H1 (cell line): ENCODE results near the gene GALNT18.

ENCODE experiments used
- CBX8 ChIP-seq: fragments of 300-800, 300-1000 bp; sonication (generic); IDR thresholded peaks from 2 replicates; pipeline ENCODE4 v1.7.1; 2016; ENCODE audit warnings: low read depth, low read length, borderline replicate concordance
- CTCF ChIP-seq, 3 experiments: IDR thresholded peaks; 1 replicate in 2 of 3; 2 replicates in 1 of 3; pipeline versions ENCODE4 v1.5.1 to v1.6.1; 2011; ENCODE audit warnings: low read length in 3 of 3, mild to moderate bottlenecking in 3 of 3, inconsistent platforms in 2 of 3, low read depth in 1 of 3, moderate library complexity in 1 of 3; ENCODE audit not compliant: insufficient read depth in 1 of 3; ENCODE audit errors: control extremely low read depth in 1 of 3
- RAD21 ChIP-seq, 2 experiments: IDR thresholded peaks in 1 of 2; conservative IDR thresholded peaks in 1 of 2; 2 replicates each; pipeline ENCODE4 v1.6.1; 2011; ENCODE audit warnings: low read depth in 2 of 2, low read length in 2 of 2, improper control_type of control experiment in 1 of 2, inconsistent platforms in 1 of 2, mild to moderate bottlenecking in 1 of 2, moderate library complexity in 1 of 2

- TF ChIP-seq CTCF (IDR thresholded peaks at IDR 0.05; ENCODE audit: control extremely low read depth in 1 of 3, insufficient read depth in 1 of 3, low read depth in 1 of 3, low read length in 3 of 3) (no peak), CBX8 (no peak), RAD21 (IDR thresholded peaks at IDR 0.05 in 1 of 2, conservative IDR thresholded peaks at IDR 0.05 in 1 of 2; ENCODE audit: low read depth in 2 of 2, low read length in 2 of 2) (no peak)
Measured at GRCh38 chr11:11589437-11589836, 32.4 kb downstream of the GALNT18 start.
